DMS153 treated with DMSO at 0.1 percent for 48 hours (cell line): ENCODE measurements around the gene SLMAP.
A peak's percentile ranks its signal among the peaks of the same experiment; 100 is the strongest.

Experiments
- DNase-seq: peaks from one replicate; lab custom pipeline; 2025; ENCODE audit not compliant: unreplicated experiment; lab: John Stamatoyannopoulos, UW

SLMAP gene

DNA sequence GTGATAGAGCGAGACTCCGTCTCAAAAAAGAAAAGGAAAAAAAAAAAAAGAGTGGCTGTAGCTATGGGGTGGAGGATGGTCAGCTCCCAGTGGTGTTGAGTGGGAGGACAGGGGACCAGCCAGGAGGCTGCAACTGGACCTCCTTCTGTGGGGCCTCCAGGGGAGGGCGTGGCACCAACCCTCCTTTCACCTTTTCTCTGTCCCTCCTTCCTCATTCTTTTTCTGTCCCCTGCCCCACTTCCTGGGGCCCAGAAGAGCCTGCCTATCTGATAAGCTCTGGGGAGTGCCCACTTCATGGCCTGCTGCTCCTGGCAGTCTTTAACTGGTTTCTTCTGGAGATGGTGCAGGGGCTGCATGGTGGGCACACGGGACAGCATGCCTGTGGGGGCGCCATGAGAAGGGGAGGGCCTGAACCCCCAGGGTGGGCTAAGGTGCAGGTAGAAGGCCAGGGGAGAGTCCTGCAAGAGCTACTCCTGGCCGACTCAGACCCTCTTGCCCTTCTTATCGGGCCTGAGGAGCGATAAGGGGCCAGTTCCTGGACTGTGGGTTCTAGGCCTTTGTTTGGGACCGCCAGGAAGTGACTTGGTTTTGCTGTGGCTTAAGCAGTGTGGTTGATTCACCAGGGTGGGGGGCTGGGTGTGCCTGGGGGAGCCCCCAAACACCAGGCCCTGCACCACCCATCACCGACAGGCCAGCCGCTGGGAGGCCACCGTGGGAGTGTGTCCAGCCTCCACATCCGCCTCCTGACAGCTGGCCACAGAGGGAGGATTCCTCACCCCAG, 202.7 kb downstream of the SLMAP start:
- no peak for DNase-seq

GRCh38 chr3:57959423-57960173, 203.5 kb downstream of the SLMAP start:
- DNase-seq, result no peak

DNA sequence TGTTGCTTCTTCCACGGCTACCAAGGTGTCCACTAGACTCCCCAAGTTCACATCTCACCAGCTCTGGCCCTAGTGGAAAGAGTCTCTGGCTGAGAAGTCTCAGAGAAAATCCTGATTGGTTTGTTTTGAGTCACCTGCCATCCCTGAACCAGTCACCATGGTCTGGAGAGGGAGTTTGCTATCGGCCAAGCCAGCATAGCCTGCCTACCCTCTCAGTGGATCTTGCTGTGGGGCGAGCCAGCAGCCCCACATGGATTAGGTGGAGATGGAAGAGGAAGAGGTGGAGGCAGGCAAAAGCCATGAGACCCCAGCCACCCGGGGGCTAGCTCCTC, 204.0 kb downstream of the SLMAP start:
- DNase-seq, result no peak

DNA sequence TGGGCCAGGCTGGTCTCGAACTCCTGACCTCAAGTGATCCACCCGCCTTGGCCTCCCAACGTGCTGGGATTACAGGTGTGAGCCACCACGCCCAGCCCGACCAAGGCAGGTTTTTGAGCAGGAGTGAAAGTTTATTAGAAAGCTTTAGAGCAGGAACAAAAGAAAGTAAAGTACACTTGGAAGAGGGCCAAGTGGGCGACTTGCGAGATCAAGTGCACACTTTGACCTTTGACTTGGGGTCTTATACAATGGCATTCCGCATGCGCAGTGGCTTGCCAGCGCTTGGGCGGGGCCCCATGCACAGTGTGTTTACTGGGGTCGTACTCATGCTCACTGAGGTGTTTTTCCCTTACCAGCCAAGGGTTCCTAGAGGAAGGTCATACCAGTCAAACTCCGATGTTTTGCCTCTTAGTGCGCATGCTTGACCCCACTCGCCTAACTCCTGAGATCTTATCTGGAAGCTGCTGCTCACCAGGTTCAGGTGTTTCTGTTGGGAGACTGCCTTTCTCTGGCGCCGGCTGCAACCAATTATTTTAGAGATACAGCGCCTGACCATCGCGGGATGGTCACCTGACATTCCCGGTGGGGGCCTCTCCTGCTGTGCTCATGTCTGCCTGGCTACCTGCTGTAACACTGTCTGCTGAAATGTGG, 205.2 kb downstream of the SLMAP start:
- DNase-seq, result no peak

DNA sequence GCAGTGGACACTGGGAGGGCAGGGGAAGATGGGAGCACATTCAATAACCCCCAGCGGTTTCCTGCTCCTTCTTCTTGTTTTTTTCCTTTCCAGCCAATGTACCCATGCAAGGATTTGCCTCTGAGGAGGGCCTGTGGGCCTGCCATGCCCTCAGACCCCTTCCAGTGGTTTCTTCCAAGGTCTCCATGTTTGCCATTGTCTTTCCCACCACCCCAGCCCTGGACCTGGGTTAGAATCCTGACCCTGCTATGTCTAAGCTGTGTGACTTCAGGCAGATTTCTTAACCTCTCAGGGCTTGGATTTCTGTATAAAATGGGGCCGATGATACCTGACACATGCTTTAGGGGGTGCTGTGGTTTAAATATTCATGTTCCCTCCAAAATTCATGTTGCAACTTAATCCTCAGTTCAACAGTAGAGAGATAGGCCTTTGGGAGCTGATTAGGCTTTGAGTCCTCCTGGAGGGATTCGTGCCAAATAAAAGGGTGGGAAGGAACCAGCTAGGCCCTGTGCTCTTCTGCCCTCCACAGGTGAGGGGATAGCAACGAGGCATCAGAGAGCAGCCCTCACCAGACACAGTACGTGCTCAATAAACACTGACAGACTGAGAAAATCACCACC, 205.8 kb downstream of the SLMAP start:
- DNase-seq, result no peak

- no peak for DNase-seq
Observed at GRCh38 chr3:57962448-57962834, 206.3 kb downstream of the SLMAP start.

- no peak for DNase-seq
Observed at GRCh38 chr3:57963811-57964346, 207.8 kb downstream of the SLMAP start.

DNA sequence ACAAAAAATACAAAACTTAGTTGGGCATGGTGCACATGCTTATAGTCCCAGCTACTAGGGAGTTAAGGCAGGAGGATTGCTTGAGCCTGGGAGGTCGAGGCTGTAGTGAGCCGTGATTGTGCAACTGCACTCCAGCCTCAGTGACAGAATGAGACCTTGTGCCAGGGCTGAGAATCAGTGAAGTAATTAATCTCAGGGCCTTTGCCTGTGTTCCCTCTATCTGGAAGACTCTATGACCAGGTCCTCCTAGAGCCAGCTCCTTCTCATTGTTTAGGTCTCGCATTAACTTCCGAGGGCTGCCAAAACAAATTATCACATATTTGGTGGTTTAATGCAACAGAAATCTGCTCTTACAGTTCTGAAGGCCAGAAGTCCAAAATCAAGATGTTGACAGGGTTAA, 210.7 kb downstream of the SLMAP start:
- DNase-seq, result no peak

- DNase-seq, result no peak
Observed at GRCh38 chr3:57967590-57967989, 211.5 kb downstream of the SLMAP start.

GRCh38 chr3:57968501-57968900, 212.4 kb downstream of the SLMAP start:
- DNase-seq, result no peak

- no peak for DNase-seq
Observed at GRCh38 chr3:57971975-57972374, 215.9 kb downstream of the SLMAP start.

- peak; percentile 8 for DNase-seq
Observed at GRCh38 chr3:57972531-57973111, 216.5 kb downstream of the SLMAP start.

GRCh38 chr3:57973715-57974477, 217.8 kb downstream of the SLMAP start:
- no peak for DNase-seq

DNA sequence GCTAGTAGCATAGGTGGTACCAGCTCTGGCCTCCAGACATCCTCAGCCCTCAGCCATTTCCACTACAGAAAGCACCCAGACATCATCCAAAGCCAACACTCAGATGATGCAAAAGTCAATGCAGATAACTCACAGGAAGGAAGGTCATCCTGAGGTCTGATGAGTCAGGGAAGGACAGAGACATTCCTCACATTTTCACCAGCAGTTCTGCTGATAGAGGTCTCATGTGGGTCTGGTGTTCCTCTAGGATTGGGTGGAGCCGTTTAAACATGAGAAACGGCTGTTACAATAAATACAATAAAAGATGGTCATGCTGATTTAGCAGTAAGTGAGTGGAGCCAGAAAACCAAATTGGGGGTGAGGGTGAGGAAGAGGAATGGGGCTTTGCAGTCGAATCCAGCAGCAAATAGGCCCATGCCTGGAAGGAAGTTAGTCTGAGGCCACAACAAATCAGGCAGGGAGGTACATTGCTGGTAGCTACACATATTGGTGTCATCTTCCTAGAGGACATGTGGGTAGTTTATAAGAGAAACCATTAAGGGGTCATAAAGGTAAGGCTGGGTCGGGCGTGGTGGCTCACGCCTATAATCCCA, 218.8 kb downstream of the SLMAP start:
- no peak for DNase-seq

DNA sequence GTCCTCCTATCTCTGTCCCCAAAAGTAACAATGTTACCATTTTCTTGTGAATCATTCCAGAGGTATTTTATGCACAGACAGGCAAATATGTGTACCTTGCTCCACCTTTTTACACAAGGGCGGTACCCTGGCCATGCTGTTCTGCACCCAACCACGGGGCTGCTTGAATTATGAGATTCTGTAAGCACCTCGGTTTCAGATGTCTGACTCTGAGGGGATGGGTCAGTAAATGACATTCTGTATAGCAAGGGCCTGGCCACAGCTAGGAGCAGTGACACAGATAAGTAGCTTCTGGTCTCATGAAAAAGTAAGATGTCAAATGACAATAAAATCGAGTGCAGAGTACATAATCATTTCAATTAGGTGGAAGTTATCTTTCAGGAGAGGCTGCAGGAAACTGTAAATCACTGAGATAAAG, 221.7 kb downstream of the SLMAP start:
- DNase-seq, result no peak

- no peak for DNase-seq
Observed at GRCh38 chr3:57978316-57978715, 222.2 kb downstream of the SLMAP start.
